ENCODE results near the gene SLC7A6.

SLC7A6 gene

GRCh38 chr16:68257906-68258800 lies 6.2 kb upstream of the SLC7A6 start:
- DNase-seq = no peak

GRCh38 chr16:68259007-68259825 lies 5.1 kb upstream of the SLC7A6 start:
- DNase-seq = no peak

GRCh38 chr16:68263559-68264127 lies 683 bp upstream of the SLC7A6 start:
- no peak for DNase-seq

GRCh38 chr16:68265078-68265920 lies 973 bp downstream of the SLC7A6 start:
- peak; percentile 92 for DNase-seq

- no peak for DNase-seq
Measured at GRCh38 chr16:68267612-68268405, 3.5 kb downstream of the SLC7A6 start.

GRCh38 chr16:68269793-68270192 lies 5.5 kb downstream of the SLC7A6 start:
- DNase-seq = no peak

GRCh38 chr16:68270353-68270752 lies 6.0 kb downstream of the SLC7A6 start:
- DNase-seq = no peak

GRCh38 chr16:68272507-68273209 lies 8.3 kb downstream of the SLC7A6 start:
- DNase-seq = no peak

GRCh38 chr16:68273459-68273858 lies 9.1 kb downstream of the SLC7A6 start:
- no peak for DNase-seq

- DNase-seq = no peak
Measured at GRCh38 chr16:68273896-68274295, 9.6 kb downstream of the SLC7A6 start.

GRCh38 chr16:68274441-68274840 lies 10.1 kb downstream of the SLC7A6 start:
- DNase-seq = no peak

GRCh38 chr16:68275611-68276191 lies 11.4 kb downstream of the SLC7A6 start:
- DNase-seq = no peak

- DNase-seq = no peak
Measured at GRCh38 chr16:68276223-68276622, 11.9 kb downstream of the SLC7A6 start.

GRCh38 chr16:68279726-68280558 lies 15.6 kb downstream of the SLC7A6 start:
- DNase-seq = no peak

- DNase-seq = no peak
Measured at GRCh38 chr16:68281368-68282063, 17.2 kb downstream of the SLC7A6 start.

GRCh38 chr16:68282064-68282452 lies 17.7 kb downstream of the SLC7A6 start:
- no peak for DNase-seq

GRCh38 chr16:68283346-68283745 lies 19.0 kb downstream of the SLC7A6 start:
- no peak for DNase-seq

GRCh38 chr16:68283801-68284598 lies 19.7 kb downstream of the SLC7A6 start:
- no peak for DNase-seq

Measured in 8988T (cell line).